ENCODE data around the gene SNAPC5. TPM values are rescaled to one million over a fixed set of nuclear protein-coding genes. Genes with fewer than 3 reads are reported as not detected.
"Not testable (repeated sequence)": the region's sequence is repeated elsewhere in the genome, so short reads cannot be mapped to it uniquely, and the experiment has no call there.

SNAPC5 gene
- total RNA-seq, 1 donor from 2014 or later = 25.3 TPM

- H3K27ac Mint-ChIP-seq = peak overlapping the region; percentile 56
- no peak for DNase-seq (ENCODE audit: extremely low spot score, unreplicated experiment)
- no peaks in the 10 kb centered on the region for H3K36me3 Mint-ChIP-seq
- H3K27me3 Mint-ChIP-seq = no peaks in the 10 kb centered on the region
- H3K4me3 Mint-ChIP-seq = no peak overlapping the region
- peaks cover 14% of the 10 kb centered on the region for H3K4me1 Mint-ChIP-seq (ENCODE audit: unreplicated experiment)
- H3K9me3 Mint-ChIP-seq = no peaks in the 10 kb centered on the region
- TF ChIP-seq CTCF (conservative IDR thresholded peaks at IDR 0.05) = no peak
Measured at GRCh38 chr15:66474135-66474534, 23.4 kb downstream of the SNAPC5 start.

- no peaks in the 10 kb centered on the region for H3K27me3 Mint-ChIP-seq
- H3K4me1 Mint-ChIP-seq (ENCODE audit: unreplicated experiment) = peaks cover 14% of the 10 kb centered on the region
- H3K27ac Mint-ChIP-seq = peak overlapping the region; percentile 20
- H3K36me3 Mint-ChIP-seq = no peaks in the 10 kb centered on the region
- TF ChIP-seq CTCF (conservative IDR thresholded peaks at IDR 0.05) = no peak
- no peak for DNase-seq (ENCODE audit: extremely low spot score, unreplicated experiment)
- H3K9me3 Mint-ChIP-seq = no peaks in the 10 kb centered on the region
- H3K4me3 Mint-ChIP-seq = no peak overlapping the region
Measured at GRCh38 chr15:66472176-66472999, 25.2 kb downstream of the SNAPC5 start.

GRCh38 chr15:66470825-66471224 lies 26.7 kb downstream of the SNAPC5 start:
- H3K4me3 Mint-ChIP-seq; DNase-seq (ENCODE audit: extremely low spot score, unreplicated experiment); H3K27ac Mint-ChIP-seq; H3K9me3 Mint-ChIP-seq; H3K36me3 Mint-ChIP-seq; H3K27me3 Mint-ChIP-seq: not testable (repeated sequence)
- peaks cover 14% of the 10 kb centered on the region for H3K4me1 Mint-ChIP-seq (ENCODE audit: unreplicated experiment)

GRCh38 chr15:66467162-66468040 lies 30.2 kb downstream of the SNAPC5 start:
- H3K9me3 Mint-ChIP-seq; H3K4me1 Mint-ChIP-seq (ENCODE audit: unreplicated experiment); H3K4me3 Mint-ChIP-seq; H3K27ac Mint-ChIP-seq; H3K36me3 Mint-ChIP-seq; DNase-seq (ENCODE audit: extremely low spot score, unreplicated experiment); H3K27me3 Mint-ChIP-seq: not testable (repeated sequence)

GRCh38 chr15:66465294-66465693 lies 32.3 kb downstream of the SNAPC5 start:
- H3K27ac Mint-ChIP-seq; H3K4me3 Mint-ChIP-seq; H3K4me1 Mint-ChIP-seq (ENCODE audit: unreplicated experiment); DNase-seq (ENCODE audit: extremely low spot score, unreplicated experiment); H3K9me3 Mint-ChIP-seq; H3K36me3 Mint-ChIP-seq; H3K27me3 Mint-ChIP-seq: not testable (repeated sequence)

- no peak overlapping the region for H3K4me3 Mint-ChIP-seq
Measured at GRCh38 chr15:66462627-66463026, 34.9 kb downstream of the SNAPC5 start.

More at GRCh38 chr15:66462627-66463026, 34.9 kb downstream of the SNAPC5 start:
- H3K9me3 Mint-ChIP-seq = no peaks in the 10 kb centered on the region
- peak overlapping the region; percentile 31 for H3K27ac Mint-ChIP-seq
- TF ChIP-seq CTCF (conservative IDR thresholded peaks at IDR 0.05) = no peak
- no peaks in the 10 kb centered on the region for H3K27me3 Mint-ChIP-seq
- H3K4me1 Mint-ChIP-seq (ENCODE audit: unreplicated experiment) = peaks cover 6% of the 10 kb centered on the region
- DNase-seq (ENCODE audit: extremely low spot score, unreplicated experiment) = no peak
- H3K36me3 Mint-ChIP-seq = peaks cover 6% of the 10 kb centered on the region
